ENCODE data around the gene ARSG.
"Not testable (repeated sequence)": the region's sequence is repeated elsewhere in the genome, so short reads cannot be mapped to it uniquely, and the experiment has no call there.

ARSG gene

GRCh38 chr17:68401288-68401687 is 110.0 kb downstream of the ARSG start:
- Histone ChIP-seq H3K27ac (ENCODE audit: low read depth, low read length) (no peak overlapping the region), H3K36me3 (ENCODE audit: control insufficient read depth in 1 of 2, insufficient read depth in 2 of 2, low read length in 2 of 2) (no peaks in the 10 kb centered on the region), H3K9me3 (ENCODE audit: control insufficient read depth in 1 of 2, low read length in 2 of 2) (no peaks in the 10 kb centered on the region), H3K27me3 (ENCODE audit: control insufficient read depth in 1 of 2, insufficient read depth in 2 of 2, low read length in 2 of 2) (no peaks in the 10 kb centered on the region), H3K9ac (ENCODE audit: low read depth in 1 of 2, low read length in 2 of 2) (no peak overlapping the region), H3K4me3 (ENCODE audit: low read depth in 1 of 2, low read length in 2 of 2) (no peak overlapping the region), H3K4me1 (ENCODE audit: control insufficient read depth in 1 of 2, insufficient read depth in 2 of 2, low read length in 2 of 2) (peaks cover 6 to 8% of the 10 kb centered on the region in 2 donors)

DNA sequence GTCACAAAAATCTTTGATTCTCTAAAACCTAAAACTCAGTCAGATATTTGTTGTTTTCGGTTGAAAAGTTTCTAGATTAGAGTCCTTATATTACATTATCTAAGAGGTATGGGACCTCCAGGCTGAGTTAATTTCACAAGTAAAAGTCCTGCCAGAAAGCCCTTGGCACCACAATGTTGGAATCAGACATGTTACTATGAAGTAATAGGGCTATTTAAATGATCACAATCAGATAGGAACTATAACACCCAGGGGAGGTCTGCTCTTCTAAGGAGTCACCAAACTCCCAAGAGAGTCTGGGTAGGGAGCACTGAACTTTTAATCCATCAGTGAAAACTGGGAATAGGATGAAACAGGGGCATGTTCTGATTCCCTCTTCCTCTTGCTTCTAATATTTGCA is 111.8 kb downstream of the ARSG start:
- H3K9ac ChIP-seq (ENCODE audit: low read depth in 1 of 2, low read length in 2 of 2), result no peak overlapping the region
- no peaks in the 10 kb centered on the region for H3K27me3 ChIP-seq (ENCODE audit: control insufficient read depth in 1 of 2, insufficient read depth in 2 of 2, low read length in 2 of 2)
- H3K9me3 ChIP-seq (ENCODE audit: control insufficient read depth in 1 of 2, low read length in 2 of 2), result no peaks in the 10 kb centered on the region
- H3K4me3 ChIP-seq (ENCODE audit: low read depth in 1 of 2, low read length in 2 of 2), result no peak overlapping the region
- peaks cover 6 to 7% of the 10 kb centered on the region in 2 donors for H3K4me1 ChIP-seq (ENCODE audit: control insufficient read depth in 1 of 2, insufficient read depth in 2 of 2, low read length in 2 of 2)
- no peaks in the 10 kb centered on the region for H3K36me3 ChIP-seq (ENCODE audit: control insufficient read depth in 1 of 2, insufficient read depth in 2 of 2, low read length in 2 of 2)
- H3K27ac ChIP-seq (ENCODE audit: low read depth, low read length), result no peak overlapping the region

GRCh38 chr17:68403837-68404236 is 112.5 kb downstream of the ARSG start:
- H3K9me3 ChIP-seq (ENCODE audit: control insufficient read depth in 1 of 2, low read length in 2 of 2); H3K36me3 ChIP-seq (ENCODE audit: control insufficient read depth in 1 of 2, insufficient read depth in 2 of 2, low read length in 2 of 2); H3K4me3 ChIP-seq (ENCODE audit: low read depth in 1 of 2, low read length in 2 of 2); H3K27me3 ChIP-seq (ENCODE audit: control insufficient read depth in 1 of 2, insufficient read depth in 2 of 2, low read length in 2 of 2); H3K9ac ChIP-seq (ENCODE audit: low read depth in 1 of 2, low read length in 2 of 2); H3K27ac ChIP-seq (ENCODE audit: low read depth, low read length); H3K4me1 ChIP-seq (ENCODE audit: control insufficient read depth in 1 of 2, insufficient read depth in 2 of 2, low read length in 2 of 2): not testable (repeated sequence)

DNA sequence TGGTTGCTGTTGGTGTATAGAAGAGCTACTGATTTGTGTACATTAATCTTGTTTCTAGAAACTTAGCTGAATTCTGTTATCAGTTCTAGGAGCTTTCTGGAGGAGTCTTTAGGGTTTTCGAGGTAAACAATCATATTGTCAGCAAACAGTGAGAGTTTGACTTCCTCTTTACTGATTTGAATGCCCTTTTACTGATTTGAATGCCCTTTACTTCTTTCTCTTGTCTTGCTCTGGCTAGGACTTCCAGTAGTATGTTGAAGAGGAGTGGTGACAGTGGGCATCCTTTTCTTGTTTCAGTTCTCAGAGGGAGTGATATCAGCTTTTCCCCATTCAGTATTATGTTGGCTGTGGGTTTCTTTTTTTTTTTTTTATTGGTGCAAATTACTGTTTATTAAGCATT is 116.4 kb downstream of the ARSG start:
- H3K27ac ChIP-seq (ENCODE audit: low read depth, low read length); H3K36me3 ChIP-seq (ENCODE audit: control insufficient read depth in 1 of 2, insufficient read depth in 2 of 2, low read length in 2 of 2); H3K4me1 ChIP-seq (ENCODE audit: control insufficient read depth in 1 of 2, insufficient read depth in 2 of 2, low read length in 2 of 2); H3K4me3 ChIP-seq (ENCODE audit: low read depth in 1 of 2, low read length in 2 of 2); H3K9ac ChIP-seq (ENCODE audit: low read depth in 1 of 2, low read length in 2 of 2); H3K9me3 ChIP-seq (ENCODE audit: control insufficient read depth in 1 of 2, low read length in 2 of 2); H3K27me3 ChIP-seq (ENCODE audit: control insufficient read depth in 1 of 2, insufficient read depth in 2 of 2, low read length in 2 of 2): not testable (repeated sequence)

DNA sequence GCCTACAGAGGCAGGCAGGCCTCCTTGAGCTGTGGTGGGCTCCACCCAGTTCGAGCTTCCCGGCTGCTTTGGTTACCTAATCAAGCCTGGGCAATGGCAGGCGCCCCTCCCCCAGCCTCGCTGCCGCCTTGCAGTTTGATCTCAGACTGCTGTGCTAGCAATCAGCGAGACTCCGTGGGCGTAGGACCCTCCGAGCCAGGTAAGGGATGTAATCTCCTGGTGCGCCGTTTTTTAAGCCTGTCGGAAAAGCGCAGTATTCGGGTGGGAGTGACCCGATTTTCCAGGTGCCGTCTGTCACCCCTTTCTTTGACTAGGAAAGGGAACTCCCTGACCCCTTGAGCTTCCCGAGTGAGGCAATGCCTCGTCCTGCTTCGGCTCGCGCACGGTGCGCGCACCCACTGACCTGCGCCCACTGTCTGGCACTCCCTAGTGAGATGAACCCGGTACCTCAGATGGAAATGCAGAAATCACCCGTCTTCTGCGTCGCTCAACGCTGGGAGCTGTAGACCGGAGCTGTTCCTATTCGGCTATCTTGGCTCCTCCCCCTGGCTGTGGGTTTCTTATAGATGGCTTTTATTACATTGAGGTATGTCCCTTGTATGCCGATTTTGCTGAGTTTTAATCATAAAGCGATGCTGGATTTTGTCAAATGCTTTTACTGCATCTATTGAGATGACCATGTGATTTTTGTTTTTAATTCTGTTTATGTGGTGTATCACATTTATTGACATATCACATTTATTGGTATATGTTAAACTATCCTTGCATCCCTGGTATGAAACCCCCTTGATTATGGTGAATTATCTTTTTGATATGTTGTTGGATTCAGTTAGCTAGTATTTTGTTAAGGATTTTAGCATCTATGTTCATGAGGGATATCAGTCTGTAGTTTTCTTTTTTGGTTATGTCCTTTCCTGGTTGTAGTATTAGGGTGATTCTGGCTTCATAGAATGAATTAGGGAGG is 122.6 kb downstream of the ARSG start:
- not testable (repeated sequence) for H3K9ac ChIP-seq (ENCODE audit: low read depth in 1 of 2, low read length in 2 of 2); H3K27ac ChIP-seq (ENCODE audit: low read depth, low read length); H3K36me3 ChIP-seq (ENCODE audit: control insufficient read depth in 1 of 2, insufficient read depth in 2 of 2, low read length in 2 of 2); H3K27me3 ChIP-seq (ENCODE audit: control insufficient read depth in 1 of 2, insufficient read depth in 2 of 2, low read length in 2 of 2); H3K9me3 ChIP-seq (ENCODE audit: control insufficient read depth in 1 of 2, low read length in 2 of 2); H3K4me1 ChIP-seq (ENCODE audit: control insufficient read depth in 1 of 2, insufficient read depth in 2 of 2, low read length in 2 of 2)
- H3K4me3 ChIP-seq (ENCODE audit: low read depth in 1 of 2, low read length in 2 of 2), result peak overlapping the region in 1 of 2 donors; percentile 43

GRCh38 chr17:68414901-68415300 is 123.6 kb downstream of the ARSG start:
- not testable (repeated sequence) for H3K27me3 ChIP-seq (ENCODE audit: control insufficient read depth in 1 of 2, insufficient read depth in 2 of 2, low read length in 2 of 2); H3K36me3 ChIP-seq (ENCODE audit: control insufficient read depth in 1 of 2, insufficient read depth in 2 of 2, low read length in 2 of 2); H3K9me3 ChIP-seq (ENCODE audit: control insufficient read depth in 1 of 2, low read length in 2 of 2); H3K9ac ChIP-seq (ENCODE audit: low read depth in 1 of 2, low read length in 2 of 2); H3K4me3 ChIP-seq (ENCODE audit: low read depth in 1 of 2, low read length in 2 of 2); H3K27ac ChIP-seq (ENCODE audit: low read depth, low read length); H3K4me1 ChIP-seq (ENCODE audit: control insufficient read depth in 1 of 2, insufficient read depth in 2 of 2, low read length in 2 of 2)

- no peak overlapping the region for H3K9ac ChIP-seq (ENCODE audit: low read depth in 1 of 2, low read length in 2 of 2)
- H3K27me3 ChIP-seq (ENCODE audit: control insufficient read depth in 1 of 2, insufficient read depth in 2 of 2, low read length in 2 of 2), result no peaks in the 10 kb centered on the region
- no peaks in the 10 kb centered on the region for H3K4me1 ChIP-seq (ENCODE audit: control insufficient read depth in 1 of 2, insufficient read depth in 2 of 2, low read length in 2 of 2)
- H3K9me3 ChIP-seq (ENCODE audit: control insufficient read depth in 1 of 2, low read length in 2 of 2), result no peaks in the 10 kb centered on the region
- no peak overlapping the region for H3K27ac ChIP-seq (ENCODE audit: low read depth, low read length)
- H3K36me3 ChIP-seq (ENCODE audit: control insufficient read depth in 1 of 2, insufficient read depth in 2 of 2, low read length in 2 of 2), result peaks cover 0 to 14% of the 10 kb centered on the region in 2 donors
- H3K4me3 ChIP-seq (ENCODE audit: low read depth in 1 of 2, low read length in 2 of 2), result no peak overlapping the region
These were observed 126.0 kb downstream of the ARSG start for GRCh38 chr17:68417317-68417716.

- Histone ChIP-seq H3K27me3 (ENCODE audit: control insufficient read depth in 1 of 2, insufficient read depth in 2 of 2, low read length in 2 of 2) (no peaks in the 10 kb centered on the region), H3K4me3 (ENCODE audit: low read depth in 1 of 2, low read length in 2 of 2) (no peak overlapping the region), H3K9me3 (ENCODE audit: control insufficient read depth in 1 of 2, low read length in 2 of 2) (no peaks in the 10 kb centered on the region), H3K4me1 (ENCODE audit: control insufficient read depth in 1 of 2, insufficient read depth in 2 of 2, low read length in 2 of 2) (no peaks in the 10 kb centered on the region), H3K36me3 (ENCODE audit: control insufficient read depth in 1 of 2, insufficient read depth in 2 of 2, low read length in 2 of 2) (peaks cover 4 to 20% of the 10 kb centered on the region in 2 donors), H3K27ac (ENCODE audit: low read depth, low read length) (no peak overlapping the region), H3K9ac (ENCODE audit: low read depth in 1 of 2, low read length in 2 of 2) (no peak overlapping the region)
These were observed 127.6 kb downstream of the ARSG start for GRCh38 chr17:68418876-68419275.

DNA sequence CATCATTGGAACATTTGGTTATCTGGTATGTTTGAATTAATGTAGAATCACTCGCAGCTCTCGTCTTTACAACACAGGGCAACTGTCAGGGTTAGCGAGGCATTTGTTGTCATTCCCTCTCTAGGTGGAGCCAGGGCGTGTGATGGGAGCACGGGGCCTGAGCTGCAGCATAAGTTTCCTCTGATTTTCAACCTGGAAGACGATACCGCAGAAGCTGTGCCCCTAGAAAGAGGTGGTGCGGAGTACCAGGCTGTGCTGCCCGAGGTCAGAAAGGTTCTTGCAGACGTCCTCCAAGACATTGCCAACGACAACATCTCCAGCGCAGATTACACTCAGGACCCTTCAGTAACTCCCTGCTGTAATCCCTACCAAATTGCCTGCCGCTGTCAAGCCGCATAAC is 128.8 kb downstream of the ARSG start:
- Histone ChIP-seq H3K4me3 (ENCODE audit: low read depth in 1 of 2, low read length in 2 of 2) (no peak overlapping the region), H3K27me3 (ENCODE audit: control insufficient read depth in 1 of 2, insufficient read depth in 2 of 2, low read length in 2 of 2) (no peaks in the 10 kb centered on the region), H3K9ac (ENCODE audit: low read depth in 1 of 2, low read length in 2 of 2) (no peak overlapping the region), H3K36me3 (ENCODE audit: control insufficient read depth in 1 of 2, insufficient read depth in 2 of 2, low read length in 2 of 2) (peaks cover 4 to 20% of the 10 kb centered on the region in 2 donors), H3K9me3 (ENCODE audit: control insufficient read depth in 1 of 2, low read length in 2 of 2) (no peaks in the 10 kb centered on the region), H3K4me1 (ENCODE audit: control insufficient read depth in 1 of 2, insufficient read depth in 2 of 2, low read length in 2 of 2) (no peaks in the 10 kb centered on the region), H3K27ac (ENCODE audit: low read depth, low read length) (no peak overlapping the region)

GRCh38 chr17:68421486-68421885 is 130.2 kb downstream of the ARSG start:
- Histone ChIP-seq H3K4me1 (ENCODE audit: control insufficient read depth in 1 of 2, insufficient read depth in 2 of 2, low read length in 2 of 2) (no peaks in the 10 kb centered on the region), H3K27me3 (ENCODE audit: control insufficient read depth in 1 of 2, insufficient read depth in 2 of 2, low read length in 2 of 2) (no peaks in the 10 kb centered on the region), H3K27ac (ENCODE audit: low read depth, low read length) (no peak overlapping the region), H3K36me3 (ENCODE audit: control insufficient read depth in 1 of 2, insufficient read depth in 2 of 2, low read length in 2 of 2) (peaks cover 9 to 21% of the 10 kb centered on the region in 2 donors), H3K4me3 (ENCODE audit: low read depth in 1 of 2, low read length in 2 of 2) (no peak overlapping the region), H3K9me3 (ENCODE audit: control insufficient read depth in 1 of 2, low read length in 2 of 2) (no peaks in the 10 kb centered on the region), H3K9ac (ENCODE audit: low read depth in 1 of 2, low read length in 2 of 2) (no peak overlapping the region)

Measured in duodenal mucosa (tissue), 2 donors.